GM04504 (cell line): ENCODE measurements around the gene CDK2AP2.
"Not testable (repeated sequence)": the region's sequence is repeated elsewhere in the genome, so short reads cannot be mapped to it uniquely, and the experiment has no call there.

Experiments
- DNase-seq: peaks from one replicate; pipeline ENCODE4 v3.0.0-alpha.2; 2012; ENCODE audit warnings: low read depth

CDK2AP2 gene

GRCh38 chr11:67489885-67490726 lies 17.9 kb downstream of the CDK2AP2 start:
- no peak for DNase-seq

- no peak for DNase-seq
These were observed 18.6 kb downstream of the CDK2AP2 start for GRCh38 chr11:67489203-67489884.

- no peak for DNase-seq
These were observed 21.3 kb downstream of the CDK2AP2 start for GRCh38 chr11:67486481-67487195.

- not testable (repeated sequence) for DNase-seq
These were observed 22.0 kb downstream of the CDK2AP2 start for GRCh38 chr11:67485873-67486361.

- no peak for DNase-seq
These were observed 23.1 kb downstream of the CDK2AP2 start for GRCh38 chr11:67484847-67485311.

GRCh38 chr11:67483831-67484665 lies 23.9 kb downstream of the CDK2AP2 start:
- DNase-seq: no peak

- peak; percentile 96 for DNase-seq
These were observed 24.8 kb downstream of the CDK2AP2 start, which contains the start of gene AIP for GRCh38 chr11:67482827-67483798. TSS of gene AIP (plus strand) at chr11:67483026. CDS start at chr11:67483159, 133 bp downstream.

GRCh38 chr11:67482275-67482826 lies 25.6 kb downstream of the CDK2AP2 start:
- DNase-seq: no peak

- DNase-seq: not testable (repeated sequence)
These were observed 30.5 kb downstream of the CDK2AP2 start for GRCh38 chr11:67477344-67478050.

GRCh38 chr11:67476692-67477091 lies 31.3 kb downstream of the CDK2AP2 start:
- DNase-seq: not testable (repeated sequence)

GRCh38 chr11:67472882-67473281 lies 35.1 kb downstream of the CDK2AP2 start:
- no peak for DNase-seq

GRCh38 chr11:67470337-67471002 lies 37.5 kb downstream of the CDK2AP2 start:
- DNase-seq: no peak

- no peak for DNase-seq
These were observed 38.5 kb downstream of the CDK2AP2 start for GRCh38 chr11:67469508-67469811.

GRCh38 chr11:67468759-67469507 lies 39.0 kb downstream of the CDK2AP2 start, which contains the start of gene TMEM134:
TSS of gene TMEM134 (minus strand) at chr11:67469251. CDS start at chr11:67469192, 59 bp downstream.
- peak; percentile 82 for DNase-seq

GRCh38 chr11:67468456-67468758 lies 39.6 kb downstream of the CDK2AP2 start:
- no peak for DNase-seq

GRCh38 chr11:67468056-67468455 lies 39.9 kb downstream of the CDK2AP2 start:
- no peak for DNase-seq

GRCh38 chr11:67466962-67467771 lies 40.8 kb downstream of the CDK2AP2 start:
- DNase-seq: no peak
